Fibroblast of lung (primary cell): ENCODE results near the gene EXOC2.

Source experiments
- CTCF ChIP-seq, 2 donors: IDR thresholded peaks in 1 of 2; conservative IDR thresholded peaks in 1 of 2; 1 replicate in 1 of 2; 2 replicates in 1 of 2; pipeline ENCODE4 v1.5.1; 2011 to 2012; ENCODE audit warnings: low read length in 2 of 2, control low read depth in 1 of 2, inconsistent platforms in 1 of 2, low read depth in 1 of 2, mild to moderate bottlenecking in 1 of 2
- EZH2 ChIP-seq: IDR thresholded peaks from 2 replicates; pipeline ENCODE4 v1.5.1; 2012; ENCODE audit warnings: low read length, control low read depth, mild to moderate bottlenecking; ENCODE audit errors: missing control alignments

GRCh38 chr6:635233-635632 is 57.7 kb downstream of the EXOC2 start:
- TF ChIP-seq EZH2: no peak
- TF ChIP-seq CTCF (conservative IDR thresholded peaks at IDR 0.05 in 1 of 2, IDR thresholded peaks at IDR 0.05 in 1 of 2; ENCODE audit: low read depth in 1 of 2, low read length in 2 of 2): no peak
